ENCODE measurements around the gene XRCC4.
"Not testable (repeated sequence)": the region's sequence is repeated elsewhere in the genome, so short reads cannot be mapped to it uniquely, and the experiment has no call there.

Gene XRCC4

DNA sequence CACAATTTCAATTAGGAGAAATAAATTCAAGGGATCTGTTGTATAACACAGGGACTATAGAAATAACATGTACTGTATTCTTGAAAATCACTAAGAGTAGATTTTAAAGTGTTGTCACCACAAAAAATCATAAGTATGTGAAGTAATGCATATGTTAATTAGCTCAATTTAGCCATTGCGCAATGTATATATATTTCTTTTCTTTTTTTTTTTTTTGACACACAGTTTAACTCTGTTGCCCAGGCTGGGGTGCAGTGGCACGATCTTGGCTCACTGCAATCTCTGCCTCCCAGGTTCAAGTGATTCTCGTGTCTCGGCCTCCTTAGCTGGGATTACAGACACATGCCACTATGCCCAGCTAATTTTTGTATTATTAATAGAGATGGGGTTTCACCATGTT lies 70.2 kb downstream of the XRCC4 start:
- Histone ChIP-seq H3K4me3 (ENCODE audit: low read depth, low read length) (no peak overlapping the region), H3K36me3 (ENCODE audit: control insufficient read depth, insufficient read depth, low read length) (no peaks in the 10 kb centered on the region), H3K9ac (ENCODE audit: low read length) (no peak overlapping the region), H3K9me3 (ENCODE audit: control insufficient read depth, insufficient read depth, low read depth, low read length) (0 out of 2 replicates have a peak, but pooled peaks cover 3% of the 10 kb centered on the region), H3K4me1 (ENCODE audit: control insufficient read depth, insufficient read depth, low read length) (no peaks in the 10 kb centered on the region), H3K27me3 (ENCODE audit: control insufficient read depth, insufficient read depth, low read length) (no peaks in the 10 kb centered on the region), H3K27ac (ENCODE audit: low read depth, low read length) (no peak overlapping the region)

DNA sequence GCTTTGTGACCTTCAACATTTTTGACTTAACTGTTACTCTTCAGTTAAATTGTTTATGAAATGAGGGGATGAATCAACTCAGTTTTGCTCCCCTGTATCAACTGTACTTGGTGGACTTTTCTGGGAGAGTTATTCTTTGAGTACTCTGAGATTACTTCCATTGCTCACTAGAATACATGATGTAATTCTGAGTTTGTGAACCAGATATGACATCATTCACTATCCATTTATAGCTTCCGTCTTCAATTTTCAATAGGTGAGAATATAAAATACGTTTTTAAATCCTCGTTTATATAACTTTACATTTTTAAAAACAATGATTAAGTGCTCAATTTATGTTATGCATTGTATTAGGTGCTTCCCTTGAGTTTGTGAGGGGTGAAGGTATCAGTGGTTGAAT lies 71.0 kb downstream of the XRCC4 start:
- 0 out of 2 replicates have a peak, but pooled peaks cover 3% of the 10 kb centered on the region for H3K9me3 ChIP-seq (ENCODE audit: control insufficient read depth, insufficient read depth, low read depth, low read length)
- no peaks in the 10 kb centered on the region for H3K36me3 ChIP-seq (ENCODE audit: control insufficient read depth, insufficient read depth, low read length)
- H3K4me3 ChIP-seq (ENCODE audit: low read depth, low read length) = no peak overlapping the region
- no peak overlapping the region for H3K9ac ChIP-seq (ENCODE audit: low read length)
- H3K27me3 ChIP-seq (ENCODE audit: control insufficient read depth, insufficient read depth, low read length) = no peaks in the 10 kb centered on the region
- H3K4me1 ChIP-seq (ENCODE audit: control insufficient read depth, insufficient read depth, low read length) = no peaks in the 10 kb centered on the region
- H3K27ac ChIP-seq (ENCODE audit: low read depth, low read length) = no peak overlapping the region

DNA sequence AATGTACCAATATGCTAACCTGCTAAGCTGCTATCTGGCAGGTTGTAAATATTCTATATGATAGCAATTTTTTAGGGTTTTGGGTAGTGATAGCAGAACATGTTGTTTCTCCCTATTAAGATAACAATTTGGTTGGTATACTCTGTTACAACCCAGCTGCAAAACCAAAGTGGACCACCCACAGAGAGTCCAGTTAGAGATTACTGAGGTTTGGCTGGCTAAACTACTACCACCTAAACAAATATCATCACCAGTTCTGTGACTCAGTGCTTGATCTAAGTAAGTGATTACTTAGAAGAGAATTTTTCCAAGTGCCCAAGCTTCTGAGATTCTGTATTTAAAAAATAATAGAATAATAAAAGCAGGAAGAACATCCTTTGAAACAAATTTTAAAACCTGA lies 72.3 kb downstream of the XRCC4 start:
- Histone ChIP-seq H3K4me3 (ENCODE audit: low read depth, low read length) (no peak overlapping the region), H3K36me3 (ENCODE audit: control insufficient read depth, insufficient read depth, low read length) (no peaks in the 10 kb centered on the region), H3K27ac (ENCODE audit: low read depth, low read length) (no peak overlapping the region), H3K9ac (ENCODE audit: low read length) (no peak overlapping the region), H3K4me1 (ENCODE audit: control insufficient read depth, insufficient read depth, low read length) (no peaks in the 10 kb centered on the region), H3K9me3 (ENCODE audit: control insufficient read depth, insufficient read depth, low read depth, low read length) (no peaks in the 10 kb centered on the region), H3K27me3 (ENCODE audit: control insufficient read depth, insufficient read depth, low read length) (no peaks in the 10 kb centered on the region)

DNA sequence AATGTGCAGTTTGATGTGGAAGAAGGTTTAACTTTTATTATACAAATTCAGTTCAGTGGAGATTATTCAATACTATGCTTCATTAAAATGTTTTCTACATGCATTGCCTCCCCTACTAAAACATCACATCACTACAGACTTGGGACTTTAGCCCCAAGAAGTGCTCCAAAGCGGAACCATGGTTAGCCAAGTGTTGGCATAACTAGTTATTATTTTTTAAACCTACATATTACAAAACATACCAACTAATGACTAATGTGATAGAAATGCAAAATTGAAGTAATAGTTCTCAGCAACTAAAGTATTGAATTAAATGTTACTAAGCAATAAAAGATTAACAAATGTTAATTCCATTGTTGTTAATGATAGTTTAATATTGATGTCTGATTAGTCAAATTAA lies 74.5 kb downstream of the XRCC4 start:
- no peak overlapping the region for H3K4me3 ChIP-seq (ENCODE audit: low read depth, low read length)
- H3K27ac ChIP-seq (ENCODE audit: low read depth, low read length) = no peak overlapping the region
- no peaks in the 10 kb centered on the region for H3K27me3 ChIP-seq (ENCODE audit: control insufficient read depth, insufficient read depth, low read length)
- no peaks in the 10 kb centered on the region for H3K4me1 ChIP-seq (ENCODE audit: control insufficient read depth, insufficient read depth, low read length)
- H3K9me3 ChIP-seq (ENCODE audit: control insufficient read depth, insufficient read depth, low read depth, low read length) = no peaks in the 10 kb centered on the region
- H3K36me3 ChIP-seq (ENCODE audit: control insufficient read depth, insufficient read depth, low read length) = no peaks in the 10 kb centered on the region
- H3K9ac ChIP-seq (ENCODE audit: low read length) = no peak overlapping the region

DNA sequence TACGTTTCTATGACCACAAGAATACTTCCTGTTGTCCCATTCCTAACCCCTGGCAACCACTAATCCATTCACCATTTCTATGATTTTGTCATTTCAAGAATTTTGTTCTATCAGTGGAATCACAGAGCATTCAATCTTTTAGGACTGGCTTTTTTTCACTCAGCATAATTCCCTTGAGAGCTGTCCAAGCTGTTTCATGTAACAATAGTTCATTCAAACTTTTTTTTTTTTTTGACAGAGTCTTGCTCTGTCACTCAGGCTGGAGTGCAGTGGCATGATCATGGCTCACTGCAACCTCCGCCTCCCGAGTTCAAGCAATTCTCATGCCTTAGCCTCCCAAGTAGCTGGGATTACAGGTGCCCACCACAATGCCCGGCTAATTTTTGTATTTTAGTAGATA lies 75.6 kb downstream of the XRCC4 start:
- not testable (repeated sequence) for H3K36me3 ChIP-seq (ENCODE audit: control insufficient read depth, insufficient read depth, low read length); H3K4me1 ChIP-seq (ENCODE audit: control insufficient read depth, insufficient read depth, low read length); H3K27me3 ChIP-seq (ENCODE audit: control insufficient read depth, insufficient read depth, low read length); H3K9ac ChIP-seq (ENCODE audit: low read length); H3K27ac ChIP-seq (ENCODE audit: low read depth, low read length); H3K9me3 ChIP-seq (ENCODE audit: control insufficient read depth, insufficient read depth, low read depth, low read length); H3K4me3 ChIP-seq (ENCODE audit: low read depth, low read length)

DNA sequence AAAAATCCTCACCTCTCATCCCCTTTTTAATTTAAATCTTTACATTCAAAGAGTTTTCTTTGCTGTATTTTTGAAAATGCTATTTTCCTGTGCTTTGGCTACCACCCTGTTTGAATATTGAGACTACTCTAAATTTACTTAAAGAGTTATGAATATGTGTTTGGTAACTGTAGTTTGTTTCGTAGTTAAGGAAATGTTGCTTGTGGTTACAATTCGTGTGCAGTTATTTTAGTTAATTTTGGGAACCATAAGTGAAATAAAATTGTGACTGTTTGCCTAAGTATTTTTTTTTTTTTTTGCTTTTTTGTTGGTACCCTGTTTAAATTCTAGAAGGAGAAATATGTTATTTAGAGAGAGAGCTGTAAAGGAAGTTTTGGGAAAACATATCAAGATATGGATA lies 78.7 kb downstream of the XRCC4 start:
- Histone ChIP-seq H3K4me1 (ENCODE audit: control insufficient read depth, insufficient read depth, low read length) (no peaks in the 10 kb centered on the region), H3K27me3 (ENCODE audit: control insufficient read depth, insufficient read depth, low read length) (no peaks in the 10 kb centered on the region), H3K9ac (ENCODE audit: low read length) (no peak overlapping the region), H3K9me3 (ENCODE audit: control insufficient read depth, insufficient read depth, low read depth, low read length) (no peaks in the 10 kb centered on the region), H3K4me3 (ENCODE audit: low read depth, low read length) (no peak overlapping the region), H3K27ac (ENCODE audit: low read depth, low read length) (0 out of 2 replicates have a peak overlapping the region, but pooled peaks have one; percentile 24), H3K36me3 (ENCODE audit: control insufficient read depth, insufficient read depth, low read length) (no peaks in the 10 kb centered on the region)

DNA sequence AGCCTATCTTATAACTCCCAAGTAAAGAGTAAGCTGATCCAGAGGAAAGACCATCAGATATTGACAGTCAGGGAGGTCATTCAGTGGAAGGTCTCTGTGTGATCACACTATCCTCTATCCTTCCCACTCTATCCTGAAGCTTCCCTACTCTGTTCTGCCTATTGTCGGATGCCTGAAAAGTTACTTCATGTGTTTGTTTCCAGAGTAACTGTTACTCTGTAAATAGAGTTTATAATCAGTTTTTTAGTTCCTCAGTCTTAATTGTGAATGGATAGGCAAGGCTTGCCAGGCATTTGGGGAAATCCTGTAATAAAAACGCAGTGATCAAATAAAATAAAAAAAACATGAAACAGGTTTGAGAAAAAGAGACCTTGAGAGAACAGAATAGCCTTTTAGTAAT lies 79.8 kb downstream of the XRCC4 start:
- Histone ChIP-seq H3K27me3 (ENCODE audit: control insufficient read depth, insufficient read depth, low read length) (no peaks in the 10 kb centered on the region), H3K9ac (ENCODE audit: low read length) (no peak overlapping the region), H3K27ac (ENCODE audit: low read depth, low read length) (no peak overlapping the region), H3K9me3 (ENCODE audit: control insufficient read depth, insufficient read depth, low read depth, low read length) (no peaks in the 10 kb centered on the region), H3K4me1 (ENCODE audit: control insufficient read depth, insufficient read depth, low read length) (no peaks in the 10 kb centered on the region), H3K4me3 (ENCODE audit: low read depth, low read length) (no peak overlapping the region), H3K36me3 (ENCODE audit: control insufficient read depth, insufficient read depth, low read length) (no peaks in the 10 kb centered on the region)

DNA sequence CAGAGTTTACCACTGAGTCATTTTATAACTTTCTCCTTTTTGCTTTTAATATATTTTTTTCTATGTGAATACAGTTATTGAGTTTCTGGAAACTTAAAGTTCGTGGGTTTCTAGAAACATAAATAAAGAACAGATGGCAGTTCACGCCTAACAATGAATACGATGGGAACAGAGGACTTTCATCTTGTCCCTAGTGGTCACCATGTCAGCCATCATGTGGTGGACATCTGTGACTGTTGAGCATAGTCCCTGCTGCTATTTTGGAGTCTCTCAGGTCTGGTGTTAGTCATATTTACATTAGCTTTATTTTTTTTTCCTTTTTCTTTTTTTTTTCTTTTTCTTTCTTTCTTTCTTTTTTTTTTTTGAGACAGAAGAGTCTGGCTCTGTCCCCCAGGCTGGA lies 85.3 kb downstream of the XRCC4 start:
- Histone ChIP-seq H3K4me1 (ENCODE audit: control insufficient read depth, insufficient read depth, low read length) (no peaks in the 10 kb centered on the region), H3K27me3 (ENCODE audit: control insufficient read depth, insufficient read depth, low read length) (no peaks in the 10 kb centered on the region), H3K36me3 (ENCODE audit: control insufficient read depth, insufficient read depth, low read length) (no peaks in the 10 kb centered on the region), H3K4me3 (ENCODE audit: low read depth, low read length) (no peak overlapping the region), H3K27ac (ENCODE audit: low read depth, low read length) (no peak overlapping the region), H3K9ac (ENCODE audit: low read length) (no peak overlapping the region), H3K9me3 (ENCODE audit: control insufficient read depth, insufficient read depth, low read depth, low read length) (no peaks in the 10 kb centered on the region)

DNA sequence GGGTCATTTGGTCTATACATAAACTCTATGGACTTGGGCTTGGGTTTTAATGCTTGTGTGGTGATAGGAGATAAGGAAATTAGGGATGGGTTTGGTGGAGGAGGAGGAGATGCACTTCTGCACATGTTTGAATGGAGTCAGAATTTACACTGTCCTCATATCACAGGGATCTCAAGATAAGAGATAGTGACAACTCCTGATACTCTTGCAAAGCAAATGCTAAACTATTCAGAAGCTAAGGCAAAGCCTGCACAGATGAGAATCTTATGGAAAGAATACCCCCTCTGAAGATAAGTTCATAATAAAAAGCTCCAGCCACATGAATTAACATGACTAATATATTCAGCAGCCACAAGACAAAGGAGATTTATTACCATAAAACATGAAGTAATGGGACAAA lies 90.2 kb downstream of the XRCC4 start:
- Histone ChIP-seq H3K9ac (ENCODE audit: low read length) (no peak overlapping the region), H3K4me1 (ENCODE audit: control insufficient read depth, insufficient read depth, low read length) (no peaks in the 10 kb centered on the region), H3K27me3 (ENCODE audit: control insufficient read depth, insufficient read depth, low read length) (no peaks in the 10 kb centered on the region), H3K36me3 (ENCODE audit: control insufficient read depth, insufficient read depth, low read length) (no peaks in the 10 kb centered on the region), H3K9me3 (ENCODE audit: control insufficient read depth, insufficient read depth, low read depth, low read length) (no peaks in the 10 kb centered on the region), H3K27ac (ENCODE audit: low read depth, low read length) (no peak overlapping the region), H3K4me3 (ENCODE audit: low read depth, low read length) (no peak overlapping the region)

DNA sequence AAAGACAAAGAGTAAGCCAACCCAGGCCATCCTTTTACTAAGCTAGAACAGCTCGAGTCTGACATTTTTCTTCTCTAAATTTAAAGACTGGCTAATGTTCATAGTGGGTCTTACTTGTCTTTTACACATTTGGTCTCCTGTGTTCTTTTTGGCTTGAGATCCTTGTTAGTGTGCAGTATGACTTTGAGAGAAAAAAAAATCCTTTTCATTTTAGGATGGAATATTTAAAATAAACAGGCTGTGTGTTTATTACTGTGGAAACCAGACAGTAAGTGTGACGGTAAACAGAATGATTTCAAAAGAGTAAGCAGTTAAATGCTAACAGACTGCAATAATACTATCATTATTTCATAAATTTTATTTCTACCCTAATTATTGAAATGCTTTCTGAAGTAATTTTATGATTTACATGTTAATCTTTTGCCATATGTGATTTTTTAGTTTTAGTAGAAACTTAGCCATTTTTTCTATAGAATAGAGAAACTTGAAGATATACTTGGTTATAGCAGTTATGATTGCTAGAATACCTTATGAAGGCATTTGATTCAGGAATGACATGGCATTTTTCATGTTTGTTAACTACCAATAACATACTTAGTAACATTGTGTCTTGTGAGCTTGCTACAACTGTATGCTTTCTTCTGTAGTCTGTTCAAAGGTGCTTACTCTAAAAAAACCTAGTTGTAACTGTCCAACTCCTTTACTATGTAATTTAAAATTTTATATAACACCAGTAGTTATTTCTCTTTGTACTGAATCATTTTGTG lies 92.4 kb downstream of the XRCC4 start:
- Histone ChIP-seq H3K4me1 (ENCODE audit: control insufficient read depth, insufficient read depth, low read length) (no peaks in the 10 kb centered on the region), H3K27me3 (ENCODE audit: control insufficient read depth, insufficient read depth, low read length) (no peaks in the 10 kb centered on the region), H3K36me3 (ENCODE audit: control insufficient read depth, insufficient read depth, low read length) (no peaks in the 10 kb centered on the region), H3K9me3 (ENCODE audit: control insufficient read depth, insufficient read depth, low read depth, low read length) (no peaks in the 10 kb centered on the region), H3K4me3 (ENCODE audit: low read depth, low read length) (no peak overlapping the region), H3K27ac (ENCODE audit: low read depth, low read length) (no peak overlapping the region), H3K9ac (ENCODE audit: low read length) (no peak overlapping the region)

DNA sequence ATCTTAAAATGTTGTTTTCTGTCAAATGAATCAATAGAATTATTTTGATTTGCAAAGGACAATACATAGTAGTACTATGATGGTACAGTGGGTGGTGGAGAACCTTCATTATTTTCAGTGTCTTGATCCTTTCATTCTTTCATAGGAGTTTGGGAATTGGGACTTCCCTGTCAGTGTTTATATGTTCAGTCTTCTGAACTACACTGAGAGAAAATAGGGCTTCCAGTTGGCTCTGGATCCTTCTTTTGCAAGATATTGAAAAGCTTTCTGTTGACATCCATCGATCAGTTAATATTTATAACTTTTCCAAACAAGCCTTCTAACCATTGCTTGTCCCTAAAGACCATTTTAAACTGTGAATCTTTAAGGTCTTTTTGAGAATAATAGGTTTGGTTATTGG lies 94.7 kb downstream of the XRCC4 start:
- H3K9me3 ChIP-seq (ENCODE audit: control insufficient read depth, insufficient read depth, low read depth, low read length) = no peaks in the 10 kb centered on the region
- no peak overlapping the region for H3K27ac ChIP-seq (ENCODE audit: low read depth, low read length)
- H3K4me3 ChIP-seq (ENCODE audit: low read depth, low read length) = no peak overlapping the region

More for the DNA sequence above, 94.7 kb downstream of the XRCC4 start:
- Histone ChIP-seq H3K27me3 (ENCODE audit: control insufficient read depth, insufficient read depth, low read length) (no peaks in the 10 kb centered on the region), H3K9ac (ENCODE audit: low read length) (no peak overlapping the region), H3K4me1 (ENCODE audit: control insufficient read depth, insufficient read depth, low read length) (no peaks in the 10 kb centered on the region), H3K36me3 (ENCODE audit: control insufficient read depth, insufficient read depth, low read length) (no peaks in the 10 kb centered on the region)
